ENCODE results near the gene ZNF148. TPM values are rescaled to one million over a fixed set of nuclear protein-coding genes. Genes with fewer than 3 reads are reported as not detected.

The ZNF148 gene
- 45.1 and 47.8 TPM in 2 replicates for total RNA-seq (2021)
- percentile 94 among the genes with signal in this experiment for Bru-seq, nascent RNA
- percentile 93 among the genes with signal in this experiment for BruChase-seq, experiment 1, labeled RNA remaining after a 2-hour chase
- percentile 92 among the genes with signal in this experiment for BruChase-seq, experiment 2, labeled RNA remaining after a 6-hour chase
- long read RNA-seq, full-length matches to known transcripts: 43 of 62 reads
- long read RNA-seq, partial matches to known transcripts: 5 of 62 reads
- long read RNA-seq, other reads (novel, unspliced or antisense): 14 of 62 reads

GRCh38 chr3:125374996-125375941, at the start of gene ZNF148:
Gene ZNF148, minus strand, starts transcription at chr3:125375325. Its CDS starts 61,685 bp downstream, at chr3:125313640.
- no peak for TF ChIP-seq EZH2 (IDR thresholded peaks at IDR 0.05; ENCODE audit: borderline replicate concordance, low read depth, low read length, poor library complexity, severe bottlenecking)
- TF ChIP-seq, protein P1, sequence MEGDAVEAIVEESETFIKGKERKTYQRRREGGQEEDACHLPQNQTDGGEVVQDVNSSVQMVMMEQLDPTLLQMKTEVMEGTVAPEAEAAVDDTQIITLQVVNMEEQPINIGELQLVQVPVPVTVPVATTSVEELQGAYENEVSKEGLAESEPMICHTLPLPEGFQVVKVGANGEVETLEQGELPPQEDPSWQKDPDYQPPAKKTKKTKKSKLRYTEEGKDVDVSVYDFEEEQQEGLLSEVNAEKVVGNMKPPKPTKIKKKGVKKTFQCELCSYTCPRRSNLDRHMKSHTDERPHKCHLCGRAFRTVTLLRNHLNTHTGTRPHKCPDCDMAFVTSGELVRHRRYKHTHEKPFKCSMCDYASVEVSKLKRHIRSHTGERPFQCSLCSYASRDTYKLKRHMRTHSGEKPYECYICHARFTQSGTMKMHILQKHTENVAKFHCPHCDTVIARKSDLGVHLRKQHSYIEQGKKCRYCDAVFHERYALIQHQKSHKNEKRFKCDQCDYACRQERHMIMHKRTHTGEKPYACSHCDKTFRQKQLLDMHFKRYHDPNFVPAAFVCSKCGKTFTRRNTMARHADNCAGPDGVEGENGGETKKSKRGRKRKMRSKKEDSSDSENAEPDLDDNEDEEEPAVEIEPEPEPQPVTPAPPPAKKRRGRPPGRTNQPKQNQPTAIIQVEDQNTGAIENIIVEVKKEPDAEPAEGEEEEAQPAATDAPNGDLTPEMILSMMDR (conservative IDR thresholded peaks at IDR 0.05; ENCODE audit: low read depth, low read length): no peak; the same call in 1 of the 2 replicates
- Histone ChIP-seq H3K27ac (ENCODE audit: low read depth, low read length, poor library complexity, severe bottlenecking) (peak within 1 kb of the TSS; percentile 90), H3K4me3 (ENCODE audit: low read depth, low read length, poor library complexity, severe bottlenecking) (peak within 1 kb of the TSS; percentile 85), H3K9me3 (ENCODE audit: low read depth, low read length, poor library complexity, severe bottlenecking) (no peaks in the 10 kb centered on the region), H3K36me3 (ENCODE audit: insufficient read depth, low read length, poor library complexity, severe bottlenecking) (no peaks in the 10 kb centered on the region), H3K27me3 (replicated peaks; ENCODE audit: insufficient read depth, low read depth, low read length, poor library complexity) (no peaks in the 10 kb centered on the region), H3K4me1 (ENCODE audit: insufficient read depth, low read length, poor library complexity, severe bottlenecking) (peaks cover 9% of the 10 kb centered on the region)
- ChIA-PET CTCF (interaction anchor here (0.6 to 0.7 kb wide), 2 partner anchors 146 to 375 kb away, joined by 10 to 11 read pairs; no protein-coding TSS in a partner anchor), POLR2A (ENCODE audit: low non-redundant PET) (no interaction called here)
- BruUV-seq (replicated peaks): no TSS peak
- intact Hi-C loops (cut with micrococcal nuclease; ENCODE audit: unreplicated experiment): no loop called here
- peak; percentile 92 for DNase-seq (ENCODE audit: low spot score)

GRCh38 chr3:125418306-125418705, 43.2 kb upstream of the ZNF148 start:
- Histone ChIP-seq H3K36me3 (ENCODE audit: insufficient read depth, low read length, poor library complexity, severe bottlenecking) (no peaks in the 10 kb centered on the region), H3K4me3 (ENCODE audit: low read depth, low read length, poor library complexity, severe bottlenecking) (no peak overlapping the region), H3K4me1 (ENCODE audit: insufficient read depth, low read length, poor library complexity, severe bottlenecking) (no peaks in the 10 kb centered on the region), H3K27me3 (replicated peaks; ENCODE audit: insufficient read depth, low read depth, low read length, poor library complexity) (no peaks in the 10 kb centered on the region), H3K27ac (ENCODE audit: low read depth, low read length, poor library complexity, severe bottlenecking) (no peak overlapping the region), H3K9me3 (ENCODE audit: low read depth, low read length, poor library complexity, severe bottlenecking) (no peaks in the 10 kb centered on the region)
- intact Hi-C loops (cut with micrococcal nuclease; ENCODE audit: unreplicated experiment): no loop called here
- ChIA-PET POLR2A (ENCODE audit: low non-redundant PET) (no interaction called here), CTCF (interaction anchor here (0.6 kb wide), 1 partner anchor 495 kb away, joined by 5 read pairs; no protein-coding TSS in a partner anchor)
- no peak for DNase-seq (ENCODE audit: low spot score)
- TF ChIP-seq, protein P1 (conservative IDR thresholded peaks at IDR 0.05; ENCODE audit: low read depth, low read length): no peak
- TF ChIP-seq EZH2 (IDR thresholded peaks at IDR 0.05; ENCODE audit: borderline replicate concordance, low read depth, low read length, poor library complexity, severe bottlenecking): no peak
- no TSS peak for BruUV-seq (replicated peaks)

GRCh38 chr3:125416235-125416634, 41.1 kb upstream of the ZNF148 start:
- no TSS peak for BruUV-seq (replicated peaks)
- Histone ChIP-seq H3K27me3 (replicated peaks; ENCODE audit: insufficient read depth, low read depth, low read length, poor library complexity) (no peaks in the 10 kb centered on the region), H3K4me3 (ENCODE audit: low read depth, low read length, poor library complexity, severe bottlenecking) (no peak overlapping the region), H3K4me1 (ENCODE audit: insufficient read depth, low read length, poor library complexity, severe bottlenecking) (no peaks in the 10 kb centered on the region), H3K36me3 (ENCODE audit: insufficient read depth, low read length, poor library complexity, severe bottlenecking) (no peaks in the 10 kb centered on the region), H3K27ac (ENCODE audit: low read depth, low read length, poor library complexity, severe bottlenecking) (no peak overlapping the region), H3K9me3 (ENCODE audit: low read depth, low read length, poor library complexity, severe bottlenecking) (no peaks in the 10 kb centered on the region)
- POLR2A ChIA-PET (ENCODE audit: low non-redundant PET): no interaction called here
- TF ChIP-seq, protein P1 (conservative IDR thresholded peaks at IDR 0.05; ENCODE audit: low read depth, low read length): no peak
- TF ChIP-seq EZH2 (IDR thresholded peaks at IDR 0.05; ENCODE audit: borderline replicate concordance, low read depth, low read length, poor library complexity, severe bottlenecking): no peak
- CTCF ChIA-PET: no interaction called here
- intact Hi-C loops (cut with micrococcal nuclease; ENCODE audit: unreplicated experiment): no loop called here
- DNase-seq (ENCODE audit: low spot score): no peak
